Measurements from ENCODE around the gene JTB.

- no peak for TF ChIP-seq ZNF785 (CRISPR knock-in tag; IDR thresholded peaks at IDR 0.05)
- no peak for TF ChIP-seq EGR1 (conservative IDR thresholded peaks at IDR 0.05)
- no peak for TF ChIP-seq RBM17 (IDR thresholded peaks at IDR 0.05; ENCODE audit: borderline replicate concordance, low read depth, low read length)
- no peak for TF ChIP-seq RFX5 (IDR thresholded peaks at IDR 0.05; ENCODE audit: low read depth, low read length)
- TF ChIP-seq ATF2 (CRISPR knock-in tag; IDR thresholded peaks at IDR 0.05): no peak
- TF ChIP-seq ZNF232 (CRISPR knock-in tag; IDR thresholded peaks at IDR 0.05): no peak
- TF ChIP-seq, protein P1, sequence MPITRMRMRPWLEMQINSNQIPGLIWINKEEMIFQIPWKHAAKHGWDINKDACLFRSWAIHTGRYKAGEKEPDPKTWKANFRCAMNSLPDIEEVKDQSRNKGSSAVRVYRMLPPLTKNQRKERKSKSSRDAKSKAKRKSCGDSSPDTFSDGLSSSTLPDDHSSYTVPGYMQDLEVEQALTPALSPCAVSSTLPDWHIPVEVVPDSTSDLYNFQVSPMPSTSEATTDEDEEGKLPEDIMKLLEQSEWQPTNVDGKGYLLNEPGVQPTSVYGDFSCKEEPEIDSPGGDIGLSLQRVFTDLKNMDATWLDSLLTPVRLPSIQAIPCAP (CRISPR knock-in tag; IDR thresholded peaks at IDR 0.05; ENCODE audit: borderline replicate concordance): no peak
Observed at GRCh38 chr1:153968408-153968807, 9.1 kb downstream of the JTB start.
